Measurements from ENCODE around the gene AKIRIN2. TPM values are rescaled to one million over a fixed set of nuclear protein-coding genes. Genes with fewer than 3 reads are reported as not detected.

Gene AKIRIN2
- total RNA-seq, 1 experiment from 2014 or later, result 68.9 TPM

GRCh38 chr6:87700397-87701343 lies 1.4 kb downstream of the AKIRIN2 start:
- ChIA-PET CTCF (interaction anchor here (0.6 kb wide), 1 partner anchor 145 kb away, joined by 3 read pairs; no protein-coding TSS in a partner anchor), POLR2A (ENCODE audit: low non-redundant PET) (interaction anchor here (0.7 kb wide), 1 partner anchor 1075 kb away, joined by 4 read pairs; no protein-coding TSS in a partner anchor)
- DNase-seq (ENCODE audit: low spot score), result peak; percentile 62
- Histone ChIP-seq H3K36me3 (ENCODE audit: insufficient read depth, low read length, poor library complexity, severe bottlenecking) (no peaks in the 10 kb centered on the region), H3K27ac (ENCODE audit: low read depth, low read length, poor library complexity, severe bottlenecking) (peak overlapping the region; percentile 96), H3K9me3 (ENCODE audit: low read depth, low read length, poor library complexity, severe bottlenecking) (no peaks in the 10 kb centered on the region), H3K4me1 (ENCODE audit: insufficient read depth, low read length, poor library complexity, severe bottlenecking) (peaks cover 20% of the 10 kb centered on the region), H3K27me3 (replicated peaks; ENCODE audit: insufficient read depth, low read depth, low read length, poor library complexity) (no peaks in the 10 kb centered on the region), H3K4me3 (ENCODE audit: low read depth, low read length, poor library complexity, severe bottlenecking) (peak overlapping the region; percentile 94)
- intact Hi-C loops (cut with micrococcal nuclease; ENCODE audit: unreplicated experiment), result loop anchor here (5.0 to 10.0 kb wide), 2 partner anchors 108 to 226 kb away; partner anchors contain the start of genes ORC3 and SLC35A1
- no peak for TF ChIP-seq CTCF (conservative IDR thresholded peaks at IDR 0.05; ENCODE audit: low read depth, low read length)
- TF ChIP-seq EZH2 (IDR thresholded peaks at IDR 0.05; ENCODE audit: borderline replicate concordance, low read depth, low read length, poor library complexity, severe bottlenecking), result no peak
- BruUV-seq (replicated peaks), result TSS peak; percentile 48

DNA sequence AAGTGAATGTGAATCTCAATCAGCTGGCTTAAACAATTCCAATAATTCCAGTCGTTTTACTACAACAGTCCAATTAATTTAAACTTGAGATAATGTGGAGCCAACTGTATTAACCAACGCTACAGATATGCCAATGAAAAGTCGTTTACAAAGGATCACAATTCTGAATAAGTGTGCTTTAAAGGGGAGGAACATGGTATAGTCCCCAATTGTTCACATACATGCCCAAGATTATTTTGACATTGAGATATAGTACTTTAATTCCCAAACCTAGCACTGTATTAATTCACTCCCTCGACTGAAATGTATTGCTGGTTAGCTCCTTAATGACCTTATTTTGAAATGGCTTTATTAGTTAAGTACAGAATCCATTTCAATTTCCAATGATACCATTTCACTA lies 2.5 kb downstream of the AKIRIN2 start:
- Histone ChIP-seq H3K27me3 (replicated peaks; ENCODE audit: insufficient read depth, low read depth, low read length, poor library complexity) (no peaks in the 10 kb centered on the region), H3K9me3 (ENCODE audit: low read depth, low read length, poor library complexity, severe bottlenecking) (no peaks in the 10 kb centered on the region), H3K36me3 (ENCODE audit: insufficient read depth, low read length, poor library complexity, severe bottlenecking) (no peaks in the 10 kb centered on the region), H3K4me3 (ENCODE audit: low read depth, low read length, poor library complexity, severe bottlenecking) (peak overlapping the region; percentile 94), H3K4me1 (ENCODE audit: insufficient read depth, low read length, poor library complexity, severe bottlenecking) (peaks cover 29% of the 10 kb centered on the region), H3K27ac (ENCODE audit: low read depth, low read length, poor library complexity, severe bottlenecking) (peak overlapping the region; percentile 64)
- no TSS peak for BruUV-seq (replicated peaks)
- intact Hi-C loops (cut with micrococcal nuclease; ENCODE audit: unreplicated experiment), result no loop called here
- ChIA-PET POLR2A (ENCODE audit: low non-redundant PET) (interaction anchor here (0.7 kb wide), 1 partner anchor 1076 kb away, joined by 4 read pairs; no protein-coding TSS in a partner anchor), CTCF (no interaction called here)
- no peak for DNase-seq (ENCODE audit: low spot score)
- no peak for TF ChIP-seq CTCF (conservative IDR thresholded peaks at IDR 0.05; ENCODE audit: low read depth, low read length)
- no peak for TF ChIP-seq EZH2 (IDR thresholded peaks at IDR 0.05; ENCODE audit: borderline replicate concordance, low read depth, low read length, poor library complexity, severe bottlenecking)

DNA sequence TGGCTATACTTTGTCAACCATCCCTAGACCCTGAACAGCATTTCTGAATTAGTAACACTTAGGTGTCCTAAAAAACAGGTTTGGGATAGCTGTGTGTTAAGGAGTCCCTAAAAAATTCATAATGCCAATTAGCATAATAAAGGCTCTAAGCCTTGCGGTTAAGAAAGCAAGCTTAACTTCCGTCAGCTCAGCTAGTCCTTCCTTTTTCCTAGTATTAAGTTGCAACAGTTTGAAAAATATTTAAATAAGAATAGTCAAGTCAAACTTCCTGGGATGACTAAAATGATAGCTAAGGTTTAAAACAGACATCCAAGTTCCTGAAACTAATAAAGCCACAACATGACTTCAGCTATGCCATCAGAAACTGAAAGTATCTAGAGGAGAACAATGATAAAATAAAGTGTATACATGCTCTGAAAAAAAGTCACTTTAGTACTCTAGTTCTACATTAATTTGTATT lies 3.5 kb downstream of the AKIRIN2 start:
- ChIA-PET POLR2A (ENCODE audit: low non-redundant PET) (interaction anchor here (0.6 to 0.7 kb wide), 2 partner anchors 11 to 47 kb away, joined by 7 to 26 read pairs; no protein-coding TSS in a partner anchor), CTCF (interaction anchor here (0.6 to 0.7 kb wide), 2 partner anchors 16 to 41 kb away, joined by 3 to 5 read pairs; no protein-coding TSS in a partner anchor)
- no peaks in the 10 kb centered on the region for H3K9me3 ChIP-seq (ENCODE audit: low read depth, low read length, poor library complexity, severe bottlenecking)
- peak overlapping the region; percentile 64 for H3K27ac ChIP-seq (ENCODE audit: low read depth, low read length, poor library complexity, severe bottlenecking)
- BruUV-seq (replicated peaks), result no TSS peak
- peak; percentile 87 for DNase-seq (ENCODE audit: low spot score)
- peak overlapping the region; percentile 94 for H3K4me3 ChIP-seq (ENCODE audit: low read depth, low read length, poor library complexity, severe bottlenecking)
- no peaks in the 10 kb centered on the region for H3K36me3 ChIP-seq (ENCODE audit: insufficient read depth, low read length, poor library complexity, severe bottlenecking)
- TF ChIP-seq CTCF (conservative IDR thresholded peaks at IDR 0.05; ENCODE audit: low read depth, low read length), result no peak
- TF ChIP-seq EZH2 (IDR thresholded peaks at IDR 0.05; ENCODE audit: borderline replicate concordance, low read depth, low read length, poor library complexity, severe bottlenecking), result no peak
- intact Hi-C loops (cut with micrococcal nuclease; ENCODE audit: unreplicated experiment), result no loop called here
- H3K4me1 ChIP-seq (ENCODE audit: insufficient read depth, low read length, poor library complexity, severe bottlenecking), result peaks cover 36% of the 10 kb centered on the region
- no peaks in the 10 kb centered on the region for H3K27me3 ChIP-seq (replicated peaks; ENCODE audit: insufficient read depth, low read depth, low read length, poor library complexity)
